Stimulated activated CD8-positive, alpha-beta memory T cell treated with anti-CD3 and anti-CD28 coated beads, Interleukin-4, amount 100 ng/mL, for 48 hours (primary cell): ENCODE data around the gene LTC4S.

ENCODE experiments used
- DNase-seq: peaks from one replicate; pipeline ENCODE4 v3.0.0-alpha.2; 2020

Gene LTC4S

DNA sequence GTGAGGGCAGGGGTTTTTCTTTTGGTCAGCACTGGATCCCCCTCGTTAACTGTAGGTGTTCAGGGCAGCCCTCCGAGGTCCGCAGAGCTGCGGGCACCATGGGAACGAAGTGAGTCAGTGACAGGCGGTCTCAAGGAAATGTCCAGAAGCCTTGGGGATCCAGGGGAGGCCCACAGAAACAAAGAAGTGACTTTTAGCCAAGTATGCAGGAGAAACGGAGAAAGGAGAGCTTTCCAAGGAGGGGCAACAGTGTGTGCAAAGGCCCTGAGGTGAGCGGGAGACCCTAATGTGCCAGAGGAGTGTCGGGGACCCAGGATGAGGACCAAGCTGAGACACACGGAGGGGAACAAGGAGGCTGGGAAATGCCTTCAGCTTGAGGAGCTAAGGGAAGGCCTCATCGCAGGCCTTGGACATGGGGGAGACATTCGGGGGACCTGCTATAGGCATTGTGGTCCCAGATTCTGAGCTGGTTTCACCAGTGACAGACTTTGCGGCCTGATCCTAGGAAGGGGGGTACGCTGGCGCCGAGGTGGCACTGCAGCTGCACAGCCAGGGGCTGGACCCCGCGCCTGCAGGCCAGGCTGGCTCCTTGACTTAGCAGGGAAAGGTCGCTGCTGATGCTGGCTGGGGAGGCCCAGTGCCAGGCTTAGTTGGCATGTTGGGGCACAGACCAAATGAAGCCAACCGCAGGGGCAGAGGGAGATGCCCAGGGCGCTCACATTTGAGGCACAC, 3.3 kb downstream of the LTC4S start:
- DNase-seq = no peak

DNA sequence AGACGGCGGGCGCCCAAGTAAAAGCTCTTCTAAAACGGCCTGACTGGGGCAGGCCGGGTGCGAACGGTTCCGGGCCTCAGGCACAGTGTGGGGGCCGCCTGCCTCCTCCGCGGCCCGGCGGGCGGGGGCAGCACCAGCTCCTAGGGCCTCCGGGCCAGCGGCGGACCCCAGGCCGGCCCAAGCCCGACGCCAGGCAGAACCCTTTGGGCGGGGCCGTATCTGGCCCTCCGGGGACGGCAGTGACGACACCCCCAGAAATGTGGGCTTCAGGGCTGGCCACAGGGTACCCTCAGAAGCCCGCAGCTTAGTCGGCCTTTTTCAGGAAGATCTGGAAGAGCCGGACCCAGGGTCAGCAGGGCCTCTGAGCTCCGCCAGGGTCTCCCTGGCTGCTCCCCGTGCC, 4.0 kb downstream of the LTC4S start:
- no peak for DNase-seq

DNA sequence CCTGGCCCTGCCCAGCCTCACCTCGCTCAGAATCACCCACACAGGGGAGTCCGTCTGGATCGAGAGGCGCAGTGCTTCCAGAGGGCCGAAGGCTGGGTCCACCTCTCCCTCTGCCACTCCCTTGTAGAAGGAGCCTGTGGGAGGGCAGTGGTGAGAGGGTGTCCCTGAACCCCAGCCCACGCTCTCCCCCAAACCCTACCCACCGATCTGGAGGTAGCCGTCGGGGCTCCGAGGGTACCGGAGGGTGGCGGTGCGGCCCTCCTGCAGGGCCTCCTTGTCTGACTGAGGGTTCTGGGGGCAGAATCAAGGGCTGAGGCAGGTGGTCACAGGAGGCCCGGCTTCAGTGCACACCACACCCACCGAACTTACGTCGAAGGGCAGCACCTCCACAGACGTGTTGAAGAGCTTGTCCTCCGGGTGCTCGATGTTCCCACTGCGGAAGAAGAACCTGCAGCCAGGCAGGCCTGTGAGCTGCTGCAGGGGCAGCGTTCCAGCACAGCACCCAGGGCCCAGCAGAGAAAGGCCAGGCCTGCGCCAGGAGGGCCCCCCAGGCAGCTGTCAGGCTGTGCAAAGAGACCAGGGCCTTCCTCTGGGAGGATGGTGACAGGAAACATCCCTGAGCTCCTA, 4.5 kb downstream of the LTC4S start:
- DNase-seq = no peak

DNA sequence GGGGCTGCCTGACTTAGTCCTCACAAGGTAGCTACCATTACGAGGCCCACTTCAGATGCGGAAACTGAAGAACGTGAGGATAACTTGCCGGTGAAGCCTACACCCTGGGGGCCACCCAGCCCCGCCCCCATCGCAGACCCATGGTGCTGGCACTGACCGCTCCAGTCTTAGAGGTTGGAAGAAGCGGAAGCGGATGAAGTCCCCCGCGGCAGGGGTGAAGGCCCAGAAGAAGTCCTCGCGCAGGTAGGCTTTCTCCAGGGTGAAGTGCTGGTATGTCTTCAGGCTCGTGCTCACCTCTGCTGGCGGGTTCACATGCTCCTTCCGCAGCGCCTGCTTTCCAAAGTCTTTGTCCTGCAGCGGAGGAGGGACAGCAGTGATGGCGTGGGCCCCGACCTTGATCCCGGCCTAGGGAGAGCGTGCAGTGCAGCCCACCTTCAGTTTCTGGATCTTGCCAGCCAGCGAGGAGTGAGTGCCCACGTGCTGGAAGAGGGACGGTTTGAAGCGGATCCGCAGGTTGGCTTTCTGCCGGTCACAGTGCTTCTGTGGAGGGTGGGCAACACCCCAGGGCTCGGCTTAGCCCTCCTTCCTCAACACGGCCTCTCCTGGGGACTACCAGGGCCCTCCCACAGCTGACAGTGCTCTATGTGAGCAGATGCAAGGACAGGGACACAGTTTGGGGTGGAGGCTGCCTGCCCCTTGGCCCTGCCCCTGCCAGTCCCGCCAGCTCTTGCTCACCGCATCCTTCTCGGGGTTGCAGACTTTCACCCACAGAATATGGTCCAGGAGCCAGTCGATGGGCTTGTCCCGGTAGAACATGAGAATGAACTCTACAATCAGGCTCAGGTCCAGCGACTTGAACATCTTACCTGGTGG, 5.2 kb downstream of the LTC4S start:
- DNase-seq = no peak

DNA sequence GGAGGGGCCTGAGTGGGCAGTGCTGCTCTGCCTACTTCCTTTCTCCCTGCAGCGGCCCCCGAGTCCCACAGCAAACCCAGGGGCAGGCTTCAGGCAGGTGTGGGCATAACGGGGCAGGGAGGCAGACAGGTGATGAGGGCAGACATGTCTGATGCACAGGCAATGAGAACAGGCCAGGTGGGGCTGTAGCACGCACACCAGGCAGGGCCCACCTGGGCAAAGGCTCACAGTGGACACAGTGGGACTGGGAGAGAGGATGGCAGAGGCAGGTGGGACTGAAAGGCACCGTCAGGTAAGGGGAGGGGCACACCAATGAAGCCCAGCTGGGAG, 5.8 kb downstream of the LTC4S start:
- DNase-seq = no peak

GRCh38 chr5:179800071-179800695, 6.4 kb downstream of the LTC4S start:
- no peak for DNase-seq

DNA sequence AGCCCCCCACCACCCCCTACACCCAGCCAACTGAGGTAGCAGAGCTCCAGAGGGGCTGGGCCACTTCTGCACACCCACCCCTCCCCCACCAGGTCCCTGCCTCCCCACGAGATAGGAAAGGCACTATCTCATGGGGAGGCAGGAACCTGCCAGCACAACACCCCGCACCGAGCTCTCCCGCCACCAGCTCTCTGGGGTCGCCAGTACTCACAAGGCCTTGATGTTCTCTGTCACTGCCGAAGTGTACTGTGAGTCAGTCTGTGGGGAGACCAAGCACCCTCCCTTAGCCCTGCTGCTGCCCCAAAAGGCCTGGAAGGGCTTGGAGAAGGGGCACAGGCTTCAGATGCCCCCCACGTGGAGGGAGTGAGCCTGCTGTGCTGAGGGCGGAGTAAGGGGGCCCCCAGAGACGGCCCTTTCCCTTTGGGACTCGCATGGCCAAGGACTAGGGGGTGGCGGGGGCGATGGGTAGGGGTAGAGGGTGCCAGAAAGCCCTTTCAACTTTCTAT, 7.0 kb downstream of the LTC4S start:
- no peak for DNase-seq

- peak; percentile 93 for DNase-seq
These were observed 7.8 kb downstream of the LTC4S start for GRCh38 chr5:179801304-179802206.

DNA sequence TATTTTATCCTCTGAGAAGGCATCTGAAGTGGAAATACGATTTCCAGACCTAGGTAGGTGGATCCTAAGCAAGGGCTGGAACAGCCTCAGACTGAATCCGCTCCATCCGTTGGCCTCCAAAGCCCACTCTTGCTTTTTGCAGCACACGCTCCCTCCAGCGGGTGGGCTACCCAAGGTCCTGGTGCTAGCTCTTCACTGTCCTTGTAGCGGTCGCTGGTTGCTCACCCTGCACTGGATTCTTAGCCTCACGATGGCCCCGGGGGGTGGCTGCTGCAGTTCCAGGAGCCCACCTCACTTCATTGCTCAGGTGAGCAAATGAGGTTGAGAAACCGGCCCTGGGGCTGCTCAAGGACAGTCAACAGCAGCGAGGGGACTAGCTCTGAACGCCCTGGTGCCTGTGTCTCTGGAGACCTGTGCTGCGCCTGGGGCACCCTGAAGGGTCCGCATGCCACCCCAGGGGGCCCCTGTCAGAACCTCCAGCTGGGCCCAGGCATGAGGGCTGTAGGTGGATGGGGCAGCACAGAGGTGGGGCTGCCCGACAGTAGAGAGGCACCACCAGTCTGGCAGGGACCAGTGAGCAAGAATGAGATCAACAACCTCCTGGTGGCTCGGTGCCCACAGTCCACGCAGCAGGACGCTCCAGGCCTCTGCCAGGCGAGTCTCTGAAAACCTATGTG, 8.6 kb downstream of the LTC4S start:
- no peak for DNase-seq

DNA sequence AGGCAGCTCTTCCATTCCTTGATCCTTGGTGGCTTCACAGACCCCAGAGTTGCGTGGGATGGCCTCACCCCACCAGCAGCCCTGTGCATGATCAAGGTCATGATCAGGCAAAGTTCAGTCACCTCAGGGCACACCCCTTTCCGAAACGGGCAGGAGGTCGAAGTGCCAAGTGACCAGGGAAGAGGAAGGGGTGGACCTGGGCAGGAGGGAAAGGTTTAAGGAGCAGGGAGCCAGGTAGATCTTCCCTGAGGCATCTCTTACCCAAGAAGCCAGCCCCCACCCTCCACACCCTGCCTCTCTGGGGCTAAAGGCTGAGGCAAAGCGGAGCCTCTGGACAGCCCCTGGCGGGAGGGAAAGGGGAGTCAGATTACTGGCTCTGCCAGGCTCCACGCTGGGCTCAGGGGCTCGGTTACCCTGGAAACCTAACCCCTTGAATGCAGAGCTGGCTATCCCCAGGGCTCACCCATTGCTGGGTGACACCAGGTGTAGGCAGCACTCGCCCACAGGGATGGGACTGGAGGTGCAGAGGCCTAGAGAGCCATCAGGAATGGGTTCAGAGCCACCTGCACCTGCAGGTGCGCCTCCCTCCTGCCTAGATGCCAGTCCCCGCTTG, 9.3 kb downstream of the LTC4S start:
- no peak for DNase-seq

- DNase-seq = peak; percentile 74
These were observed 10.1 kb downstream of the LTC4S start for GRCh38 chr5:179803651-179804554.

DNA sequence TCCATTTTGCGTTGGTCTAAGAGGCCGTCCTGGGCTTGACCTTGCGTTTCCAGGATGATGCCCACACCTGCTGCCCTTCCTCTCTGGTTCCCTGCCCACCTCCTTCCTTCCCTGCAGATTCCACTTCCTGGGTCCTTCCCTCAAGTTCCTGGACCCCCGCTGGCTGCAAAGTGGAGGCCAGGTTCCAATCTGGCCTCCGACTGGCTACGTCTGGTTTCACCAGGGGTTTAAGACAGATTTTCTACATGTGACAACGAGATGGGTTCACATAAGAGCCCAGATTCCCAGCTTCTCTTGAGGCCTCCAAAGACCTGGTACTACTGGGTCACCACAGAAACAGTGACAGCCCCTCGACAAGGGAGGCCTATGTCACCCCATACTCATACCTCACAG, 10.8 kb downstream of the LTC4S start:
- DNase-seq = no peak

DNA sequence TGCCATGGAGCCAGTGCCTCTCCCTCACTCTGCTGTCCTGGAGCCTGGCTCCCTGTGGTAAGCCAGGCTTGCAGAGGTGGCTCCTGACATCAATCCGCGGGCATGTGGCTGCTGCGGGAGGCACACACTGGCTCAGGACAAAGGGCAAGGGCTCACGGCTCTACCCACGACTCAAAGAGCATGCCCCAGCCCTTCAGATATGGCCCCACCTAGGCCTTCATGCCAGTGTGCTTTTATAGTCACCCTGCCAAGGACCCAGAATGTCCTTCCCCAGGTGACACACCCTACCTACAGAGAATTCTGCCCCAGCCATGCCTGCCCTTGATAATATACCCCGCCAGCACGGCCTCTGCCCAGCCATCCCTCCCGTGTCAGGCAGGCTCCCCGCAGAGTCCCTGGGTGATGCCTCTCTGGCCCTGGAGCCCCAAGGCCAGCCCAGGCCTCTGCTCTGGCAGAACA, 11.3 kb downstream of the LTC4S start:
- no peak for DNase-seq

DNA sequence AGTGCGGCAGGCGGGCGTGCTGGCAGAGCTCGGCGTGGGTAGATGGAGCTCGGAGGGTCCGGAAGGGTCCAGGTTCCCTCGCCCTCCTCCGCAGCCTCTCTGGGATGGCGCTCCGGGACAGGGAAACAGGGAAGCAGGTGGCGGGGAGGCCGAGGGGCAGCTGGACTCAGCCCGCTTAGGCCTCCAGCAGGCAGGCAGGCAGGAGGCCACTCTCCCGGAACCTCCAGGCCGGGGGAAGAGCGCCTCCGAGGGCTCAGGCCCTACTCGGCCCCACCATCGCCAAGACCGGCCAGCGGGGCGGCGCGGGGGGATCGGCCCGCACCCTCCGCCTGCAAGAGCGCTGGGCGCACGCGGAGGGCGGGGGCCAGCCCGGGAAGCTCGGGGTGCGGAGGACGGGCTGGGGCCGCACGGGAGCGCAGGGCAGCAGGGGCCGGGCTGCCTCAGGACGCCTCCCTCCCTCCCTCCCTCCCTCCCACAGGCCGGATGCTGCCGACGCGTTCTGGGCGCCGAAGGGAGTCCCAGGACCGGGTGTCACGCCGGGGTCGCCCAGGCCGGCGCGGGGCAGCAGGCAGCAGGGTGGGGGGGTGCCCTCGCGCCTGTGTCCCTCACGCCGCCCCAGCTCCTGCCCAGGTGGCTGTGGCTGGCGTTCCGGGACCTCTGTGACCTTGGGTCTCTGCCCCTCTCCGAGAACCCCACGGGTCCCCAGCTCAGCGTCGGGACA, 11.9 kb downstream of the LTC4S start:
- DNase-seq = peak; percentile 53

DNA sequence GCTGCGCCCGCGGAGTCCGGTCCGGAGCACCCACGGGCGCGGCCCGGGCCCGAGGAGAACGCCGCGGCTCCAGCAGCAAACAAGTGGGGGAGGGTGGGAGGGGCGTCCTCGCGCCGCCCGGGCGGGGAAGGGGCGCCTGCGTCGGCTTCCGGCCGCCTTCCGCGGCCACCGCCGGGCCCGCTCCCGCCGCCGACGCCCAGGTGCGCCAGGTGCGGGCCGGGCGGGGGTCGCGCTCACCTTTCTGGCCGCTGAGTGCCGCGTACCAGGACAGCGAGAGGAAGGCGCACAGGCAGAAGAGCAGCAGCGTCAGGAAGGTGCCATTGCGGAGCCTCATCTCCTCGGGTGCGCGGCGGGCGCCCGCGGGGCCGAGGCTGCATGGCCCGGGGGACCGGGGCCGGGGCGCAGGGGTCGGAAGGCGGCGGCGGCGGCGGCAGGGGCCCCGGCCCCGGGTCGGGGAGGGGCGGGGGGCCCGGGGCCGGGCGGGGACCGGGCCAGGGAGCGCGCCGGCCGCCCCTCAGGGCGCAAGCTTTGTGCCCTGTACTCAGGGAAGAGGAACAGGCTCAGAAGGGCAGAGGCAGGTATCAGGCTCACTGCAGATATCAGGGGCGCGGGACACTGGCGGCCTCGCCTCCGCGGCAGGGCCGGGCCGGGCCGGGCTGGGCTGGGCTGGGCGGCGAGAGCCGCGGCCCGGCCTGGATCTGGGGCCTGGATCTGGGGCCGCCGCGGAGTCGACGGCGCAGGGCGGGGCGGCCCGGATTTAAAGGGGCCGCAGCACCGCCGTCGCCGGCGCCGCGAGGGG, 12.7 kb downstream of the LTC4S start, which contains the start of gene MGAT4B:
Gene MGAT4B (minus strand): TSS at position 617 of the 799 bp plus-strand sequence. CDS start 283 bp downstream, at position 334.
- peak; percentile 71 for DNase-seq

DNA sequence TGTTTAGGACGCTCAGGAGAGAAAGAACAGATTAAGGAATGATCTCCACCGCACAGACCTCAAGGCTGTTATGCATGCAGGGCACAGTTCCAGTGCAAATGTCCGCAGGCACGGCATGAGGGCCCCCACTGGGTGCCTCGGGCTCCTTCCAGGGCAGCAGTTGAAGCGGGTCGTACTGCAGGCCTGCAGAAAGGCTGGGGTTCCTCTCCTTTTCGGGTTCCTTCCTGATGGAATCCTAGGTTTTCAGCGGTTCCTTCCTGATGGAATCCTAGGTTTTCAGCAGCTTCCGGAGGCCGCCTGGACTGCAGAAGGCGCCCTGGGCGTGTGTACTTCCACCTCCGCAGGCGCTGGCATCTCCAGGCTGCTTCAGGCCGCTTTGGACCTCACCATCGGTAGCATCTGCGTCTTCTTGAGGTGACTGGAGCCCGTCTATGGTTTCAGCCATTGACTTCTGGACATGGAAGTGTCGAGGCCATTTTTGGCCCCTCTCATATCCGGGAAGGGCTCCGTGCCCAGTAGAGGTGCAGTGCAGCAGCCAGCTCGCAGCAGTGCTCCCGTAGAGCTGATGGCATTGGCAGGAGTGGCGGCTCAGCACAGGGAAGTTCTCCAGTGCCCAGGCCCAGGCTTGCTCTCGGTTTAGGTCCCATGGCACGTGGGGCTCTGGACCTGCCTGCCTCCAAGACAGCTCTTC, 18.5 kb downstream of the LTC4S start:
- no peak for DNase-seq

DNA sequence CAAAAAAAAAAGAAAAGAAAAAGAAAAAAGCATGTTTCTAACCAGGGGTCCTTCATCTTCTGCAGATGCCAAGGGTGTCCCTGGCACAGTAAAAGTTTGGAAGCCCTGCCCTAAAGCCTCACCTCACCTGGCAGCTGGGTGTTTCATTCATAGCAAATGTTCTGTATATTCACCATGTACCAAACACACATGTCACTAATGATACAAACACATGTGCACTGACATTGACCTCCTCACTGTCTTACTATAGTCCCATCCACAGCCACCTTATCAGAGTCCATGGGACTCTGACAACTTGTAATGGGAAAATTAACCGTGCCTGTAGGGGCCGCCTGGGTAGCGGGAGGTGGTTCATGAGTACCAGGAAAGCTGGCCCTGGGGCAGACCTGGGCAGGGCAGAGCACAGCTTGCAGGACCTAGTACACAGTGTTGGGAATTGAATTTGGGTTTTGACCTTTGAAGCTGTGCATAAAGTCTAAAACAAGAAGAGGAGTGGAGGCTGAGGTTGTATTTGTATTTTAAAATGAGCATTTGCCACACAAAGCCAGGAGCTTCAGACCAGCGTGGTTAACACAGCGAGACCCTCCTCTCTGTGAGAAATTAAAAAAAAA, 19.3 kb downstream of the LTC4S start:
- DNase-seq = no peak
